ENCODE measurements around the gene CENPO.
"Not testable (repeated sequence)": the region's sequence is repeated elsewhere in the genome, so short reads cannot be mapped to it uniquely, and the experiment has no call there.

CENPO gene

GRCh38 chr2:24788816-24789215 is 4.4 kb upstream of the CENPO start:
- no peak for DNase-seq (ENCODE audit: low spot score)

DNA sequence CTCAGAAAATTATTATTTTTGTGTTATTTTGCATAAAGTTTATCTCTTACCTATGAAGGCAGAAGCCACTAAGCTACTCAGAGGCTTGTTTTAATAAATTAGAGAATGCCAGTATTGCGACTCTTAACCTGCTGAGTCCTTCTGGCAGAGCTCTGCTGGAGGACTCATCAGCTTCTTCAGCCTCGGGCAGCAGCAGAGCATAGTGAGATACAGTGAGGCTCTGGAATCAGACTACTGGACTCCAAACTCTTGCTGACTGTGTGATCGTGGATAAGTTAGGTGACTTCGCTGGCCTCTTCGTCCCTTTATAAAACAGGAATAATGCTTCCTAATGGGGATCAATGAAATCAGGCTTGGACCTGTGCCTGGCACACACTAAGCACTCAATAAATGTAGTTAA is 1.8 kb upstream of the CENPO start:
- DNase-seq (ENCODE audit: low spot score): no peak

- DNase-seq (ENCODE audit: low spot score): no peak
Measured at GRCh38 chr2:24792542-24792873, 717 bp upstream of the CENPO start.

GRCh38 chr2:24793761-24794435 is 673 bp downstream of the CENPO start:
- peak; percentile 30 for DNase-seq (ENCODE audit: low spot score)

GRCh38 chr2:24797644-24798043 is 4.4 kb downstream of the CENPO start:
- DNase-seq (ENCODE audit: low spot score): no peak

GRCh38 chr2:24800487-24800886 is 7.3 kb downstream of the CENPO start:
- not testable (repeated sequence) for DNase-seq (ENCODE audit: low spot score)

- DNase-seq (ENCODE audit: low spot score): not testable (repeated sequence)
Measured at GRCh38 chr2:24805811-24806660, 12.8 kb downstream of the CENPO start.

GRCh38 chr2:24806661-24807036 is 13.4 kb downstream of the CENPO start:
- no peak for DNase-seq (ENCODE audit: low spot score)

GRCh38 chr2:24809316-24810007 is 16.2 kb downstream of the CENPO start:
- DNase-seq (ENCODE audit: low spot score): no peak

DNA sequence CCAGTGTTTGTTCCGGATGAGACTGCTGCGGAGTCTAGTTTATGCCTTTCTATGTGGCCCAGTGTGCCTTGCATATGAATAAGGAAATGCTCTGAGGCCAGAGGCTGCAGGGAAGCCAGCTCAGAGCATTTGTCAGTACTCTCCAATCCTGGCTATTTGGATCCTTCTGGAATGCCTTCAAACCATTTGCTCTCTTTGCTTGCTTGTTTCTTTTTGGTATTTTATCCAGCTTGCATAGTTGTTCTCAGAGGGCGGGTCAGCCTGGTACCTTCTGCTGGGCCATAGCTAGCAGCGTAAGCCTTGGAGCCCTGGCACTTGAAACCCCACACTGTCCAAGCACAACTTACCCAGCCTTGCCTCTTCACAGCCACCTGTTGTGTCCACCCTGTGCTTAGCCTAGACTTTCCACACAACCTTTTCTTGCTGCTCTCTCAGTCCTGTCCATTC is 20.5 kb downstream of the CENPO start:
- DNase-seq (ENCODE audit: low spot score): no peak

DNA sequence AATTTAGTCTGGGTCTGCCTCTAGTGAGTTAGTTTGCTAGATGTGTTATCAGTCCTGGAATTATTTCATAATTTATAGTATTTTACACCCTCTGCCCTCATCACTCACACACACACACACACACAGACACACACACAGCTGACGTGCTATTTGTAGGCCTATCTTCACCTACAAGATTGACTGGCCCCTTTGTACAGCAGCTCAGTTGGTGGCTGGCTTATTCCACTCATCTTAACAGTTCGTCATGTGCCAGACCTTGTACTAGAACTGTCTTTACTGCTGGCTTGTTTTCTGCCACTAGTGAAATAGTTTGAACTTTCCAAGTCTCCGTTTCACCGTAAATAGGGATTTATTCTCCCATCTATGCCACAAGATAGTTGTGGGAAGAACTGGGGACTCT is 21.3 kb downstream of the CENPO start:
- no peak for DNase-seq (ENCODE audit: low spot score)

DNA sequence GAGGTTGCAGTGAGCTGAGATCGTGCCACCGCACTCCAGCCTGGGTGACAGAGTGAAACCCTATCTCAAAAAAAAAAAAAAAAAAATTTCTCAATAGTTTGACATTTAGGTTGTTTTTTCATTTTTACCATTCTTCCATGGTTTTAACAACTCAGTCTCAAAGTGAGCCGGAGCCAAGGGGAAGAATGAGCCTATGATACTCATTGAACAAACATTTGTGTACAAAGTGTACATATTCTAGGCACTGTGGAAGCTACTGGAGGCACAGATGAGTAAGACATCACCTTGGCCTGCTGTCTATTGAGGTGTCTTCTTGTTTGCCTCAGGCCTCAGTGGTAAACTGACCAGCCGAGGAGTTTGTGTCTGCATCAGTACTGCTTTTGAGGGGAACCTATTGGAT is 21.9 kb downstream of the CENPO start:
- DNase-seq (ENCODE audit: low spot score): no peak

DNA sequence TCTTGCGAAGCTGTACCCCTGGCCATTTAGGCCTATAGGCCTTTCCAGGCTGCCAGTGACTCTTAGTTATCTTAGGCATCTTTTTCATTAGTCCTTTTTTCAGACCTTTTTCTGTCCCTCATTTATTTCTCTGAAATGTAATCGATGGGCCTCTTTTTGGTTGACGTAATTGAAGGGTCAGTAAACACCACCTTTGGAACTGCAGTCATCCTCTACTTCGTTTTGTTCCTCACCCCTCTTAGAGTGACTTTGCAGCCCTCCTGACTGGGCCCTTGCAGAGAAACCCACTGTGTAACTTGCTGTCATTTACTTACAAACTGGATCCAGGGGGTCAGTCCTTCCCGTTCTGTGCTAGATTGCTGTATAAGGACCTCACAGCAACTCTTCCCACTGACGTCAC is 23.2 kb downstream of the CENPO start:
- DNase-seq (ENCODE audit: low spot score): no peak

DNA sequence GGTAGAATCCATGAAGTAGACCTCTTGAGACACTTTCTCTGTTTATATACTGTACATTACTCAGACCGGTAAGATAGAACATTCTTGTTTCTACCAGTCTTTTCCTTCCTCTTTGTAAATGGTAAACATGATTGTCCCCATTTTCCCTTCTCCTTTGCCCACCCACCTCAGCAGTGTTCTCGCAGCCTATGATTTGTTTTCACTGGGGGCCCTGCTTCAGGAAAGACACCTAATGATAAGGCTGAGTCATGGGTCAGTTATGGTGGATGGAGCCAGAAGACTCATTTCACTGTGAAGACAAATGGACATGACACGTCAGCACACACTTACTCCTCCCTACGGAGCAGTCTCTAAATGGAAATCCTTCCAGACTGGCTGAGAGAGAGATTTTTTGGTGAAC is 23.7 kb downstream of the CENPO start:
- DNase-seq (ENCODE audit: low spot score): no peak

DNA sequence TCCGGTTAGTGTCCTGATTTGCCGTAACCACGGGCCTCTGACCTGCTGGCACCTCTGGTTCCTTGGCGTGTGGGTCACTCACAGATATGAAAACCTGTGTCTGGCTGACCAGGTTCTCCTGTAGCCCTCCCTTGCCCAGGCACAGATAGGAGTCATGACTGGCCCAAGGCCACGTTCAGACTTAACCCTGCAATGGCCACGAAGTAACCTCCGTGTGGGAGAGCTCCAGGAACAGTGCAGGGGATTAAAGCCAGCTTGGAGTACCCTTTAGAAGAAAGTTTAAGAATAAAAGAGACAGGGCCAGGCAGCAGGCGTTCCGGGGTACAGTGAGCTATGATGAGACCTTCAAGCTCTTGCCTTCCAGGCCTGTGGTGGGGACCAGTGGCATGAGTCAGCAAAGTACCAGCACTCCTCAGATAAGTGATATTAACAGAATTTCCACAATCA is 25.5 kb downstream of the CENPO start:
- no peak for DNase-seq (ENCODE audit: low spot score)

GRCh38 chr2:24819442-24820174 is 26.4 kb downstream of the CENPO start:
- DNase-seq (ENCODE audit: low spot score): peak; percentile 4

DNA sequence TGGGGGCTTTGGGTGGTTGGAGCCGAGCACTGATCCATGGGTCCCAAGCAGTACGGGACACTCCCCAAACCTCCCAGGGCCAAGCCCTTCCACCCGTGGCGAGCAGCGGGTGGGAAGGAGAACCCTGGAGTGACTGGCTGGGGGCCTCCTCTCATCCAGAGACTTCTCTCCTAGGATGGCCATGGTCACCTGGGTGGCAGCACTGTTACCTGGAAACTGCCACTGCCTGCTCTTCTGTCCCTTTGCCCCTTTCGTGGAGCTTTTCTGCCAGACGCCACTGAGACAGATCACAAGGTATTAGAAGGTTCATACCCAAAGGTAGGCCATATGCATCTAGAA is 26.9 kb downstream of the CENPO start:
- no peak for DNase-seq (ENCODE audit: low spot score)

DNA sequence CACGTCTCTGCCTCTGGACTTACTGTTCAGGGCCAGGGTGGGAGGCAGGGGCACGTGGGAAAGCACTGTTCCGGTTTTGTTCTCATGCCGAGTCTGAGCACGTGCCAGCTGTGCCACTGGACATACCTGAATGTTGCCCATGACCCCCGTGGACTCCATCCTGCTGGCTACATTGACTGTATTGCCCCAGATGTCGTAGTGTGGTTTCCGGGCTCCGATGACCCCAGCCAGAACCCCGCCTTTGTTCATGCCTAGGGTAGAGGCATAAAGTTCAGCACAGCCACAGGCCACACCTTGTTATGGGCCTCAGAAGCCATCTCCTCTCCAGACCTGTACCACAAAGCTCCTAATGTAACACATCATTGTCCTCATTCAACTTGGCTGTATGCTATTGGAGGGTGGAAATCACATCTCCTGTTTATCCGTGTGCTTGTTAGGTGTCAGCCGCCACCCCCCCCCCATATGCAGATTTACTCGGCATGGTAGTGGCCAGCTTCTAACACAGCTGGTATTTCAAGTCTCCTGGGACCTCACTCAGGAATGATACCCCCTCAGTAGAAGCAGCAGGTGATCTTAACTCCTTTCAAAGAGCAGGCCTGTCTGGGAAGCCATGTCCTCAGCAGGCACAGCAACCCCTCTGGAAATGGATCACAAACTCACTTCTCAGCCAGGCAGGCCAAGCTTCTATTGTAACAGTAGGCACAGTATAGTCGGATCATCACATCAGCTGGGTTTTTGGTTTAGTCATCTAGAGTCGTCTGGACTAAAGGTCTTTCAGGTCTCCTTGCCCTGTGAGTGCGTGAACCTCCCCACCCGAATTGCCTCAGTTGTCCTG is 27.6 kb downstream of the CENPO start:
- peak; percentile 20 for DNase-seq (ENCODE audit: low spot score)

DNA sequence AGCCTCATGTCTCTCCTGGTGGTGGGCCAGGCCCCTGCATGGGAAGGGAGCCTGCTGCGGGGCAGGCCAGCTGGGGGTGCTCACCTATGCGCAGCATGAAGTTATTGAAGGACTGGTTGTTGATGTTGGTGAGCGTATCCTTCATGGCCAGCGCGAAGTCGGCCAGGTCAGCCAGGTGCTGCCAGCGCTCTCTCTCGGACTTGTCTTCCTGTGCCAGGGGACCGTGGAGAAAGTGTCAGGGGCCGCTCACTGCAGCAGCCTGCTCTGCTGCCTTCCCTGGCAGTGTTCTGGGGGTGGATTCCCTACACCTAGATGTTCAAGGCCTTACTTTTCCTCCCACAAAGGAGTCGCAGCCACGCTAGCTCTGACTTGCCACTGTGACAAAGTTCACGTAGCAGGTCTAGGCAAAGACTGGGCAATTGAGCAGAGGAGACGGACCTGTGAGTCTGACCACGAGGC is 28.2 kb downstream of the CENPO start:
- DNase-seq (ENCODE audit: low spot score): peak; percentile 18

DNA sequence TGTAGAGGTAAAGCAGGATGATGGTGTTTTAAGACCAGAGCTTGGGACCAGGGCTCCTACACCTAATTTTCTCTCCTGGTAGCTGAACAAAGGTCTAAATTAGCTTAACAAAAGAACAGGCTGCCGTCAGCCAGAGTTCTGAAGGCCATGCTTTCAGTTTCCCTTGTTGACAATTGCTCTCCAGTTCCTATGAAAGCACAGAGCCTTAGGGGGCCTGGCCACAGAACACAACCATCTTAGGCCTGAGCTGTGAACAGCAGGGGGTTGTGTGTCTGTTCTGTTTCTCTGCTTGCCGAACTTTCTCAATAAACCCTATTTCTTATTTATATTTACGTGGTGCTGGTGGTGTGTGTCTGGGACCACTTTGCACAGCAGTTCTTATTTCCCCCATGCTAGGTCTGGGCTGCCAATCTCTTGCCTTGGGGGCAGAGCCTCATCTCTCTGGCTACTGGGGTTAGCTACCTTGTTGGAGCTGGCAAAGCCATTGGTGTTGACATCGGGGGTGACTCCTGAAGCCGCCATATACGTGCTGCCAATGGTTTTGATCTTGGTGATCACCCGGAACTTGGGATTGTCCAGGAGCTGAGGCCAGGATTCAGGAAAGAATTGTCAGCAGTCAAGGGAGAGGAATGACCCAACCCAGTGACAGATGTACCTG is 29.0 kb downstream of the CENPO start:
- peak; percentile 74 for DNase-seq (ENCODE audit: low spot score)

- no peak for DNase-seq (ENCODE audit: low spot score)
Measured at GRCh38 chr2:24824071-24824588, 30.9 kb downstream of the CENPO start.
